Stomach (tissue), 9 donors: ENCODE measurements around the gene TNS1. TPM values are rescaled to one million over a fixed set of nuclear protein-coding genes. Genes with fewer than 3 reads are reported as not detected.

Experiments used
- DNase-seq, 2 donors: peaks; one replicate each; pipeline versions ENCODE4 v3.0.0 to v3.0.0-alpha.2; 2013 to 2019
- H3K27ac ChIP-seq, 5 donors: fragments of 200-600 bp in 4 of 5; sonication (generic) in 4 of 5; one replicate each; pipeline ENCODE4 v1.5.1; 2013 to 2019; ENCODE audit warnings: mild to moderate bottlenecking in 1 of 5, moderate library complexity in 1 of 5
- H3K27me3 ChIP-seq, 3 donors: fragments of 200-600 bp; sonication (generic); one replicate each; pipeline ENCODE4 v1.5.1; 2017 to 2019; ENCODE audit warnings: mixed run types in 1 of 3
- H3K36me3 ChIP-seq, 4 donors: fragments of 200-600 bp; sonication (generic); 1 replicate in 3 of 4; 2 replicates in 1 of 4; pipeline ENCODE4 v1.5.1; 2016 to 2019
- H3K4me1 ChIP-seq, 4 donors: fragments of 200-600 bp; sonication (generic); one replicate each; pipeline ENCODE4 v1.5.1; 2016 to 2019
- H3K4me3 ChIP-seq, 4 donors: fragments of 200-600 bp; sonication (generic) in 3 of 4; one replicate each; pipeline ENCODE4 v1.5.1; 2016 to 2019; ENCODE audit warnings: mild to moderate bottlenecking in 1 of 4
- H3K9me3 ChIP-seq, 4 donors: fragments of 200-600 bp; sonication (generic); one replicate each; pipeline ENCODE4 v1.5.1; 2016 to 2019
- CTCF ChIP-seq, 7 experiments: fragments of 450-650 bp in 4 of 7; fragments of 200-600 bp in 3 of 7; sonication (generic) in 3 of 7; IDR thresholded peaks; one replicate each; pipeline ENCODE4 v1.5.1; 2016 to 2019; ENCODE audit warnings: antibody characterized with exemption in 7 of 7, control low read depth in 2 of 7, mild to moderate bottlenecking in 1 of 7
- EP300 ChIP-seq: sonication (generic); formaldehyde crosslinking; IDR thresholded peaks from one replicate; pipeline ENCODE4 v1.6.1; 2017; ENCODE audit warnings: antibody characterized with exemption
- POLR2A ChIP-seq, 4 donors: fragments of 450-650 bp; IDR thresholded peaks; one replicate each; pipeline ENCODE4 v1.6.1; 2016; ENCODE audit warnings: antibody characterized with exemption in 4 of 4, control low read depth in 2 of 4, mild to moderate bottlenecking in 1 of 4, moderate library complexity in 1 of 4
- POLR2AphosphoS5 ChIP-seq, 3 donors: sonication (generic); formaldehyde crosslinking; IDR thresholded peaks; one replicate each; pipeline ENCODE4 v1.6.1; 2016; ENCODE audit warnings: antibody characterized with exemption in 3 of 3
- WGBS, 5 donors: extraction: QIAGEN DNeasy Blood & Tissue Kit in 3 of 5; methylation state at CpG; one replicate each; pipeline versions ENCODE4 v1.1.5 to v1.1.7; 2013 to 2018; 5-methylcytosine and 5-hydroxymethylcytosine counted together
- intact Hi-C: fragments of 100-400 bp; cut with DNase I; formaldehyde crosslinking; loops from one replicate; pipeline ENCODE4 v1.15.1; 2023; ENCODE audit warnings: low total_unique reads
- polyA plus RNA-seq, 3 donors: library from polyadenylated mRNA; stranded (reverse); fragments of 200-250 nt; gene quantifications; one replicate each; pipeline ENCODE4 v1.2.3, GENCODE V29; 2013
- total RNA-seq, 5 donors: library from RNA; depleted of rRNA; stranded (reverse); fragments of >200 nt; gene quantifications; one replicate each; pipeline versions ENCODE4 v1.1.0 to v1.2.3, GENCODE V29; 2014 to 2016
- donor health status: healthy with polysubstance abuse.
- donor health status: Bipolar disorder and iron deficiency.
- donor health status: healthy.

The TNS1 gene
- total and polyA plus RNA-seq, 8 donors: 18.5 to 682 (median 160) TPM

- peaks cover 17 to 44% (median 36%) of the 10 kb centered on the region in 4 donors for H3K36me3 ChIP-seq
- intact Hi-C loops: no loop called here
- H3K4me3 ChIP-seq: no peak overlapping the region
- H3K9me3 ChIP-seq: no peaks in the 10 kb centered on the region
- peaks cover 0 to 55% (median 24%) of the 10 kb centered on the region in 4 donors for H3K4me1 ChIP-seq
- peak overlapping the region in 3 of 5 donors; percentile 55 to 81 (median 65) for H3K27ac ChIP-seq
- peak in 1 of 2 donors; percentile 9 for DNase-seq
- 64 to 78% (median 74%) methylated on average over 15 of the region's 15 CpGs for WGBS, 5 donors
- H3K27me3 ChIP-seq: no peaks in the 10 kb centered on the region
- TF ChIP-seq POLR2A (IDR thresholded peaks at IDR 0.05) (no peak), POLR2AphosphoS5 (IDR thresholded peaks at IDR 0.05) (no peak), CTCF (IDR thresholded peaks at IDR 0.05) (no peak), EP300 (no peak)
These were observed 203.0 kb downstream of the TNS1 start for GRCh38 chr2:217799563-217800432.

GRCh38 chr2:217798743-217799562, 203.8 kb downstream of the TNS1 start:
- H3K36me3 ChIP-seq: peaks cover 9 to 36% (median 27%) of the 10 kb centered on the region in 4 donors
- H3K4me1 ChIP-seq: peaks cover 0 to 50% (median 26%) of the 10 kb centered on the region in 4 donors
- H3K27ac ChIP-seq: peak overlapping the region in 4 of 5 donors; percentile 41 to 81 (median 60)
- intact Hi-C loops: no loop called here
- DNase-seq: peak; percentile 26 to 40
- H3K4me3 ChIP-seq: no peak overlapping the region
- WGBS, 5 donors: 67 to 71% (median 69%) methylated on average over 12 to 14 of the region's 14 CpGs
- no peaks in the 10 kb centered on the region for H3K9me3 ChIP-seq
- no peaks in the 10 kb centered on the region for H3K27me3 ChIP-seq
- TF ChIP-seq EP300 (no peak), POLR2A (IDR thresholded peaks at IDR 0.05) (no peak), POLR2AphosphoS5 (IDR thresholded peaks at IDR 0.05) (peak in 1 of 3 donors; percentile 16), CTCF (IDR thresholded peaks at IDR 0.05) (no peak)

GRCh38 chr2:217798191-217798590, 204.6 kb downstream of the TNS1 start:
- intact Hi-C loops: no loop called here
- Histone ChIP-seq H3K36me3 (peaks cover 5 to 28% (median 20%) of the 10 kb centered on the region in 4 donors), H3K9me3 (no peaks in the 10 kb centered on the region), H3K27me3 (no peaks in the 10 kb centered on the region), H3K4me3 (no peak overlapping the region), H3K4me1 (peaks cover 0 to 52% (median 27%) of the 10 kb centered on the region in 4 donors), H3K27ac (peak overlapping the region in 4 of 5 donors; percentile 6 to 81 (median 41))
- WGBS, 5 donors: 88 to 95% (median 90%) methylated on average over 7 of the region's 7 CpGs
- DNase-seq: no peak
- no peak for TF ChIP-seq CTCF (IDR thresholded peaks at IDR 0.05)
- TF ChIP-seq POLR2AphosphoS5 (IDR thresholded peaks at IDR 0.05): no peak
- TF ChIP-seq EP300: no peak
- no peak for TF ChIP-seq POLR2A (IDR thresholded peaks at IDR 0.05)

GRCh38 chr2:217797661-217798069, 205.1 kb downstream of the TNS1 start:
- WGBS, 5 donors: 42 to 49% (median 44%) methylated on average over 7 to 8 of the region's 8 CpGs
- Histone ChIP-seq H3K36me3 (peaks cover 0 to 23% (median 15%) of the 10 kb centered on the region in 4 donors), H3K4me3 (no peak overlapping the region), H3K9me3 (no peaks in the 10 kb centered on the region), H3K4me1 (peaks cover 0 to 52% (median 23%) of the 10 kb centered on the region in 4 donors), H3K27ac (peak overlapping the region in 4 of 5 donors; percentile 17 to 81 (median 56)), H3K27me3 (no peaks in the 10 kb centered on the region)
- intact Hi-C loops: no loop called here
- TF ChIP-seq EP300 (peak; percentile 46), POLR2A (IDR thresholded peaks at IDR 0.05) (no peak), CTCF (IDR thresholded peaks at IDR 0.05) (no peak), POLR2AphosphoS5 (IDR thresholded peaks at IDR 0.05) (peak in 2 of 3 donors; percentile 26 to 45)
- peak; percentile 69 to 75 for DNase-seq
